SK-N-SH treated with all-trans-retinoic acid at 6 μM for 48 hours (cell line): ENCODE measurements around the gene PSMD6.

Experiments used
- ATAC-seq: fragments of 200-7000 bp; cut with Tn5 transposase; 3 replicates; pipeline ENCODE4 v1.9.1; 2020; ENCODE audit warnings: mild to moderate bottlenecking, moderate library complexity
- ARNTL ChIP-seq: fragments of 450-650 bp; formaldehyde crosslinking; IDR thresholded peaks from 2 replicates; pipeline ENCODE4 v1.5.0; 2020; ENCODE audit warnings: low read depth, mild to moderate bottlenecking, moderate library complexity, borderline replicate concordance
- BACH2 ChIP-seq: fragments of 250-450 bp; sonication (Bioruptor Pico); IDR thresholded peaks from 2 replicates; pipeline ENCODE4 v1.9.0; 2021; ENCODE audit warnings: mild to moderate bottlenecking, borderline replicate concordance
- CREB5 ChIP-seq: fragments of 250-450 bp; sonication (Bioruptor Pico); IDR thresholded peaks from 2 replicates; pipeline ENCODE4 v1.5.1; 2020; ENCODE audit warnings: low read depth, mild to moderate bottlenecking, moderate library complexity
- CSDC2 ChIP-seq: fragments of 250-450 bp; sonication (Bioruptor Pico); IDR thresholded peaks from 2 replicates; pipeline ENCODE4 v1.5.0; 2020; ENCODE audit warnings: mild to moderate bottlenecking, moderate library complexity
- GLIS3 ChIP-seq: fragments of 250-450 bp; sonication (Bioruptor Pico); IDR thresholded peaks from 2 replicates; pipeline ENCODE4 v1.5.0; 2020; ENCODE audit warnings: mild to moderate bottlenecking, moderate library complexity
- ISL1 ChIP-seq: fragments of 250-450 bp; sonication (Bioruptor Pico); IDR thresholded peaks from 2 replicates; pipeline ENCODE4 v2.1.2; 2022; ENCODE audit warnings: mild to moderate bottlenecking, moderate library complexity
- PPARA ChIP-seq: fragments of 250-450 bp; sonication (Bioruptor Pico); IDR thresholded peaks from 2 replicates; pipeline ENCODE4 v1.5.0; 2020; ENCODE audit warnings: mild to moderate bottlenecking, borderline replicate concordance
- RARB ChIP-seq: fragments of 250-450 bp; sonication (Bioruptor Pico); IDR thresholded peaks from 2 replicates; pipeline ENCODE4 v1.8.0; 2021; ENCODE audit warnings: mild to moderate bottlenecking, moderate library complexity
- SNAI2 ChIP-seq: fragments of 250-450 bp; sonication (Bioruptor Pico); IDR thresholded peaks from 2 replicates; pipeline ENCODE4 v1.5.0; 2020; ENCODE audit warnings: mild to moderate bottlenecking, moderate library complexity
- TCF4 ChIP-seq: fragments of 250-450 bp; sonication (Bioruptor Pico); IDR thresholded peaks from 2 replicates; pipeline ENCODE4 v1.8.0; 2021; ENCODE audit warnings: mild to moderate bottlenecking, moderate library complexity, borderline replicate concordance
- TOX ChIP-seq: fragments of 250-450 bp; sonication (Bioruptor Pico); IDR thresholded peaks from 2 replicates; pipeline ENCODE4 v1.8.0; 2021; ENCODE audit warnings: mild to moderate bottlenecking, moderate library complexity, borderline replicate concordance
- ZC3H10 ChIP-seq: fragments of 250-450 bp; sonication (Bioruptor Pico); IDR thresholded peaks from 2 replicates; pipeline ENCODE4 v1.5.1; 2021; ENCODE audit warnings: mild to moderate bottlenecking, moderate library complexity
- ZFP3 ChIP-seq: fragments of 250-450 bp; sonication (Bioruptor Pico); IDR thresholded peaks from 2 replicates; pipeline ENCODE4 v1.5.0; 2020; ENCODE audit warnings: mild to moderate bottlenecking, moderate library complexity
- ZFP30 ChIP-seq: fragments of 450-650 bp; formaldehyde crosslinking; IDR thresholded peaks from 2 replicates; pipeline ENCODE4 v1.5.0; 2022; ENCODE audit warnings: mild to moderate bottlenecking, moderate library complexity
- ZNF565 ChIP-seq: fragments of 450-650 bp; formaldehyde crosslinking; conservative IDR thresholded peaks from 2 replicates; pipeline ENCODE4 v1.5.0; 2020; ENCODE audit warnings: low read depth, mild to moderate bottlenecking, moderate library complexity
- ZNF70 ChIP-seq: fragments of 450-650 bp; formaldehyde crosslinking; IDR thresholded peaks from 2 replicates; pipeline ENCODE4 v1.5.0; 2020; ENCODE audit warnings: mild to moderate bottlenecking, moderate library complexity
- ZNF8 ChIP-seq: fragments of 450-650 bp; formaldehyde crosslinking; IDR thresholded peaks from 2 replicates; pipeline ENCODE4 v1.5.0; 2020; ENCODE audit warnings: mild to moderate bottlenecking, moderate library complexity
- TF ChIP-seq, protein P1 (sequence below): fragments of 250-450 bp; sonication (Bioruptor Pico); IDR thresholded peaks from 2 replicates; pipeline ENCODE4 v1.5.1; 2021; ENCODE audit warnings: mild to moderate bottlenecking, moderate library complexity
- TF ChIP-seq, protein P2 (sequence below): fragments of 250-450 bp; sonication (Bioruptor Pico); IDR thresholded peaks from 2 replicates; pipeline ENCODE4 v1.8.0; 2021; ENCODE audit warnings: low read depth, mild to moderate bottlenecking, moderate library complexity, borderline replicate concordance
- TF ChIP-seq, protein P3 (sequence below): fragments of 250-450 bp; sonication (Bioruptor Pico); IDR thresholded peaks from 2 replicates; pipeline ENCODE4 v1.8.0; 2020; ENCODE audit warnings: mild to moderate bottlenecking, moderate library complexity, borderline replicate concordance

Gene PSMD6

GRCh38 chr3:64022451-64023186 is 675 bp downstream of the PSMD6 start:
- peak; percentile 55 for ATAC-seq
- TF ChIP-seq, protein P1, sequence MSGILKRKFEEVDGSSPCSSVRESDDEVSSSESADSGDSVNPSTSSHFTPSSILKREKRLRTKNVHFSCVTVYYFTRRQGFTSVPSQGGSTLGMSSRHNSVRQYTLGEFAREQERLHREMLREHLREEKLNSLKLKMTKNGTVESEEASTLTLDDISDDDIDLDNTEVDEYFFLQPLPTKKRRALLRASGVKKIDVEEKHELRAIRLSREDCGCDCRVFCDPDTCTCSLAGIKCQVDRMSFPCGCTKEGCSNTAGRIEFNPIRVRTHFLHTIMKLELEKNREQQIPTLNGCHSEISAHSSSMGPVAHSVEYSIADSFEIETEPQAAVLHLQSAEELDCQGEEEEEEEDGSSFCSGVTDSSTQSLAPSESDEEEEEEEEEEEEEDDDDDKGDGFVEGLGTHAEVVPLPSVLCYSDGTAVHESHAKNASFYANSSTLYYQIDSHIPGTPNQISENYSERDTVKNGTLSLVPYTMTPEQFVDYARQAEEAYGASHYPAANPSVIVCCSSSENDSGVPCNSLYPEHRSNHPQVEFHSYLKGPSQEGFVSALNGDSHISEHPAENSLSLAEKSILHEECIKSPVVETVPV, result no peak
- TF ChIP-seq ZNF565 (CRISPR knock-in tag) (no peak), TCF4 (CRISPR knock-in tag) (no peak), CREB5 (CRISPR knock-in tag) (no peak), CSDC2 (CRISPR knock-in tag) (no peak), TOX (CRISPR knock-in tag) (no peak), GLIS3 (CRISPR knock-in tag) (no peak), ZFP30 (no peak), BACH2 (CRISPR knock-in tag) (no peak), RARB (CRISPR knock-in tag) (no peak), ZC3H10 (CRISPR knock-in tag) (no peak), SNAI2 (CRISPR knock-in tag) (no peak), ISL1 (CRISPR knock-in tag) (no peak)

DNA sequence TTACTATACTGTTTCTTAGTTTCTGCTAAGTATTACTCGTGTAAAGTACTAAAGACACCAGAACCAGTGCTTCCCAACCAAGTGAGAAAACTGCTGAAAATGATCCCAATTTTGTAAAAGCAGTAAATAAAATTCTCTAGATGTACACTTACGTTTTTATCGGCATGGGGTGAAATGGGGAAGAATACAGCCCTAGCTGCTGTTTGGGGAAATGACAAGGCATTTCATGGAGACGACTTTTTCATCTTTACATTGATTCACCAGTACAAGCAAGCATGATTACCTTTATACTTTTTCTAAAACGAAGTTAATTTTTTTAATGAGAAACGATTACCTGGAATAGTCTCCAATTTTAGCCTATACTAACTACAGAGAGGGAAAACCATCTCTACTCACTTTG is 1.4 kb downstream of the PSMD6 start:
- no peak for TF ChIP-seq ZFP30
- TF ChIP-seq, protein P2, sequence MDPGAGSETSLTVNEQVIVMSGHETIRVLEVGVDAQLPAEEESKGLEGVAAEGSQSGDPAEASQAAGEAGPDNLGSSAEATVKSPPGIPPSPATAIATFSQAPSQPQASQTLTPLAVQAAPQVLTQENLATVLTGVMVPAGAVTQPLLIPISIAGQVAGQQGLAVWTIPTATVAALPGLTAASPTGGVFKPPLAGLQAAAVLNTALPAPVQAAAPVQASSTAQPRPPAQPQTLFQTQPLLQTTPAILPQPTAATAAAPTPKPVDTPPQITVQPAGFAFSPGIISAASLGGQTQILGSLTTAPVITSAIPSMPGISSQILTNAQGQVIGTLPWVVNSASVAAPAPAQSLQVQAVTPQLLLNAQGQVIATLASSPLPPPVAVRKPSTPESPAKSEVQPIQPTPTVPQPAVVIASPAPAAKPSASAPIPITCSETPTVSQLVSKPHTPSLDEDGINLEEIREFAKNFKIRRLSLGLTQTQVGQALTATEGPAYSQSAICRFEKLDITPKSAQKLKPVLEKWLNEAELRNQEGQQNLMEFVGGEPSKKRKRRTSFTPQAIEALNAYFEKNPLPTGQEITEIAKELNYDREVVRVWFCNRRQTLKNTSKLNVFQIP, result no peak
- TF ChIP-seq ISL1 (CRISPR knock-in tag), result no peak
- TF ChIP-seq RARB (CRISPR knock-in tag), result no peak
- no peak for TF ChIP-seq PPARA (CRISPR knock-in tag)
- no peak for TF ChIP-seq SNAI2 (CRISPR knock-in tag)
- no peak for TF ChIP-seq ZFP3 (CRISPR knock-in tag)
- no peak for TF ChIP-seq CSDC2 (CRISPR knock-in tag)
- no peak for TF ChIP-seq BACH2 (CRISPR knock-in tag)
- TF ChIP-seq, protein P1, result no peak
- TF ChIP-seq TCF4 (CRISPR knock-in tag), result no peak
- no peak for TF ChIP-seq ARNTL (CRISPR knock-in tag)
- no peak for TF ChIP-seq CREB5 (CRISPR knock-in tag)
- TF ChIP-seq ZC3H10 (CRISPR knock-in tag), result no peak
- TF ChIP-seq, protein P3, sequence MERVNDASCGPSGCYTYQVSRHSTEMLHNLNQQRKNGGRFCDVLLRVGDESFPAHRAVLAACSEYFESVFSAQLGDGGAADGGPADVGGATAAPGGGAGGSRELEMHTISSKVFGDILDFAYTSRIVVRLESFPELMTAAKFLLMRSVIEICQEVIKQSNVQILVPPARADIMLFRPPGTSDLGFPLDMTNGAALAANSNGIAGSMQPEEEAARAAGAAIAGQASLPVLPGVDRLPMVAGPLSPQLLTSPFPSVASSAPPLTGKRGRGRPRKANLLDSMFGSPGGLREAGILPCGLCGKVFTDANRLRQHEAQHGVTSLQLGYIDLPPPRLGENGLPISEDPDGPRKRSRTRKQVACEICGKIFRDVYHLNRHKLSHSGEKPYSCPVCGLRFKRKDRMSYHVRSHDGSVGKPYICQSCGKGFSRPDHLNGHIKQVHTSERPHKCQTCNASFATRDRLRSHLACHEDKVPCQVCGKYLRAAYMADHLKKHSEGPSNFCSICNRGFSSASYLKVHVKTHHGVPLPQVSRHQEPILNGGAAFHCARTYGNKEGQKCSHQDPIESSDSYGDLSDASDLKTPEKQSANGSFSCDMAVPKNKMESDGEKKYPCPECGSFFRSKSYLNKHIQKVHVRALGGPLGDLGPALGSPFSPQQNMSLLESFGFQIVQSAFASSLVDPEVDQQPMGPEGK (CRISPR knock-in tag), result no peak
- no peak for TF ChIP-seq GLIS3 (CRISPR knock-in tag)
- no peak for ATAC-seq

DNA sequence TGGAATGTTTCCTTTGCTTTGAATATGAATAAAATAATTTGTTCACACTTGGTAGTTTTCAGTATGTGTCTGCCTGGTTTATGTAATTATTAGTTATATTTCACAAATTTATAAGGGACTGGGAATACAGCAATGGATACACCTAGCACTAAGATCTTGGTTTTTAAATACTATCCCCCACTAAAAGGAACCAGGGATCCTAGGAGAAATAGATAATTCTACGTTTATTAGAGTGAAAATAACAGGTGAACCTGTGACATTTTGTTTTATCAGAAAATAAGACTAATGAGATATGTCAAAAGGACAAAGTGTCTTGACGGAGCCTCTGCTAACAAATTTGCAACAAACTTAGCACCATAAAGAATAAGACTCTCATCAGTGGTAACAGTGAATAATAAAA is 3.4 kb downstream of the PSMD6 start:
- ATAC-seq, result no peak
- TF ChIP-seq ZNF565 (CRISPR knock-in tag) (no peak), BACH2 (CRISPR knock-in tag) (no peak), TCF4 (CRISPR knock-in tag) (no peak), ZC3H10 (CRISPR knock-in tag) (no peak), CREB5 (CRISPR knock-in tag) (no peak), ARNTL (CRISPR knock-in tag) (no peak), ZNF70 (CRISPR knock-in tag) (no peak), ZNF8 (CRISPR knock-in tag) (no peak)
- TF ChIP-seq, protein P1, result no peak
